DND-41 (cell line): ENCODE results near the gene OSBPL3.
A peak's percentile ranks its signal among the peaks of the same experiment; 100 is the strongest.

Experiments used
- ATAC-seq: fragments of 200-7000 bp; cut with Tn5 transposase; 3 replicates; pipeline ENCODE4 v1.9.1; 2021; ENCODE audit warnings: low read depth; ENCODE audit not compliant: insufficient read depth
- DNase-seq: peaks from one replicate; pipeline ENCODE4 v3.0.0-alpha.2; 2020
- H2AFZ ChIP-seq: 2 replicates; pipeline ENCODE4 v1.6.0; 2012; ENCODE audit warnings: low read depth, low read length
- H3K27ac ChIP-seq: 2 replicates; pipeline ENCODE4 v1.5.1; 2012; ENCODE audit warnings: low read length, inconsistent platforms
- H3K27me3 ChIP-seq: fragments of 200-600 bp; sonication (generic); 2 replicates; pipeline ENCODE4 v1.6.0; 2012; ENCODE audit warnings: low read length, mild to moderate bottlenecking, inconsistent platforms; ENCODE audit not compliant: insufficient read depth, poor library complexity
- H3K36me3 ChIP-seq: 2 replicates; pipeline ENCODE4 v1.5.1; 2012; ENCODE audit warnings: low read length, inconsistent platforms; ENCODE audit not compliant: insufficient read depth
- H3K4me1 ChIP-seq: 2 replicates; pipeline ENCODE4 v1.5.1; 2012; ENCODE audit warnings: mild to moderate bottlenecking, low read length; ENCODE audit not compliant: insufficient read depth
- H3K4me2 ChIP-seq: 2 replicates; pipeline ENCODE4 v1.6.0; 2012; ENCODE audit warnings: mild to moderate bottlenecking, moderate library complexity, low read length, inconsistent platforms; ENCODE audit not compliant: insufficient read depth
- H3K4me3 ChIP-seq, 2 experiments: fragments of 200-600 bp in 1 of 2; shearing (Covaris generic) in 1 of 2; 2 replicates each; pipeline ENCODE4 v1.5.1; 2012 to 2016; ENCODE audit warnings: inconsistent platforms in 2 of 2, low read length in 2 of 2, mild to moderate bottlenecking in 2 of 2, low read depth in 1 of 2, moderate library complexity in 1 of 2
- H3K79me2 ChIP-seq: 2 replicates; pipeline ENCODE4 v1.6.0; 2012; ENCODE audit warnings: low read length, inconsistent platforms; ENCODE audit not compliant: insufficient read depth
- H3K9ac ChIP-seq: 2 replicates; pipeline ENCODE4 v1.6.0; 2012; ENCODE audit warnings: low read depth, mild to moderate bottlenecking, inconsistent platforms, low read length, moderate library complexity
- H3K9me3 ChIP-seq: 2 replicates; pipeline ENCODE4 v1.5.1; 2012; ENCODE audit warnings: low read length, moderate library complexity, mild to moderate bottlenecking, inconsistent platforms; ENCODE audit not compliant: insufficient read depth, severe bottlenecking
- H4K20me1 ChIP-seq: 2 replicates; pipeline ENCODE4 v1.6.0; 2012; ENCODE audit warnings: low read length; ENCODE audit not compliant: insufficient read depth
- CTCF ChIP-seq: IDR thresholded peaks from 2 replicates; pipeline ENCODE4 v1.5.1; 2012; ENCODE audit warnings: borderline replicate concordance, low read length, moderate library complexity, mild to moderate bottlenecking; ENCODE audit not compliant: poor library complexity, severe bottlenecking; ENCODE audit errors: extremely low read depth
- EZH2 ChIP-seq: IDR thresholded peaks from 3 replicates; pipeline ENCODE4 v1.6.1; 2012; ENCODE audit warnings: borderline replicate concordance, low read depth, mild to moderate bottlenecking, moderate library complexity, low read length, inconsistent platforms; ENCODE audit not compliant: severe bottlenecking

Gene OSBPL3

GRCh38 chr7:24783698-24784097 lies 196.3 kb downstream of the OSBPL3 start:
- Histone ChIP-seq H3K9ac (no peak overlapping the region), H2AFZ (no peak overlapping the region), H3K9me3 (peaks cover 3% of the 10 kb centered on the region), H3K27ac (no peak overlapping the region), H4K20me1 (no peaks in the 10 kb centered on the region), H3K4me3 (no peak overlapping the region), H3K4me1 (no peaks in the 10 kb centered on the region), H3K36me3 (no peaks in the 10 kb centered on the region), H3K79me2 (no peaks in the 10 kb centered on the region), H3K4me2 (no peak overlapping the region), H3K27me3 (no peaks in the 10 kb centered on the region)
- DNase-seq (no peak), ATAC-seq (no peak)
- TF ChIP-seq CTCF (no peak), EZH2 (no peak)

GRCh38 chr7:24781106-24781505 lies 198.9 kb downstream of the OSBPL3 start:
- DNase-seq (no peak), ATAC-seq (no peak)
- TF ChIP-seq CTCF = no peak
- TF ChIP-seq EZH2 = no peak
- Histone ChIP-seq H3K9ac (no peak overlapping the region), H4K20me1 (no peaks in the 10 kb centered on the region), H3K27ac (no peak overlapping the region), H3K4me2 (no peak overlapping the region), H3K4me1 (no peaks in the 10 kb centered on the region), H3K9me3 (peaks cover 3% of the 10 kb centered on the region), H3K27me3 (no peaks in the 10 kb centered on the region), H2AFZ (no peak overlapping the region), H3K4me3 (no peak overlapping the region), H3K79me2 (no peaks in the 10 kb centered on the region), H3K36me3 (no peaks in the 10 kb centered on the region)

GRCh38 chr7:24779283-24779655 lies 200.7 kb downstream of the OSBPL3 start:
- DNase-seq (no peak), ATAC-seq (0 out of 3 replicates have a peak, but pooled peaks have one; percentile 27)
- Histone ChIP-seq H3K27me3 (no peaks in the 10 kb centered on the region), H3K4me1 (no peaks in the 10 kb centered on the region), H3K36me3 (no peaks in the 10 kb centered on the region), H3K9me3 (peaks cover 3% of the 10 kb centered on the region), H3K4me2 (no peak overlapping the region), H3K4me3 (no peak overlapping the region), H3K27ac (no peak overlapping the region), H3K79me2 (no peaks in the 10 kb centered on the region), H3K9ac (no peak overlapping the region), H2AFZ (no peak overlapping the region), H4K20me1 (no peaks in the 10 kb centered on the region)
- TF ChIP-seq CTCF (no peak), EZH2 (no peak)

- no peaks in the 10 kb centered on the region for H3K79me2 ChIP-seq
- no peaks in the 10 kb centered on the region for H4K20me1 ChIP-seq
- H3K9ac ChIP-seq = no peak overlapping the region
- ATAC-seq = peak; percentile 57
- no peaks in the 10 kb centered on the region for H3K4me1 ChIP-seq
- H3K9me3 ChIP-seq = peaks cover 3% of the 10 kb centered on the region
- peak; percentile 20 for DNase-seq
- no peak overlapping the region for H3K4me3 ChIP-seq
- TF ChIP-seq CTCF (no peak), EZH2 (no peak)
- H3K27me3 ChIP-seq = no peaks in the 10 kb centered on the region
- no peak overlapping the region for H3K27ac ChIP-seq
- no peak overlapping the region for H2AFZ ChIP-seq
- H3K4me2 ChIP-seq = no peak overlapping the region
- no peaks in the 10 kb centered on the region for H3K36me3 ChIP-seq
These were observed 201.3 kb downstream of the OSBPL3 start for GRCh38 chr7:24778543-24779282.
